Measurements from ENCODE around the gene FUS. TPM values are rescaled to one million over a fixed set of nuclear protein-coding genes. Genes with fewer than 3 reads are reported as not detected.
"Not testable (repeated sequence)": the region's sequence is repeated elsewhere in the genome, so short reads cannot be mapped to it uniquely, and the experiment has no call there.

Gene FUS
- total RNA-seq, 2 experiments from 2014 or later = 486 to 533 TPM

- CTCF ChIA-PET = interaction anchor here (1.1 kb wide), 1 partner anchor 188 kb away, joined by 3 read pairs; no protein-coding TSS in a partner anchor
- TF ChIP-seq CTCF (IDR thresholded peaks at IDR 0.05) = no peak
- H3K27me3 Mint-ChIP-seq = no peaks in the 10 kb centered on the region
- ATAC-seq (no peak), DNase-seq (no peak)
- POLR2A ChIA-PET = interaction anchor here (0.8 to 17.2 kb wide), 7 partner anchors 7 to 121 kb away, joined by 3 to 482 read pairs (median 35); partner anchors contain the start of genes FUS, PYCARD, PYDC1 and TRIM72
- no peak overlapping the region for H3K4me3 Mint-ChIP-seq
- peak overlapping the region; percentile 62 for H3K27ac Mint-ChIP-seq
- H3K4me1 Mint-ChIP-seq (ENCODE audit: low read depth) = peaks cover 63% of the 10 kb centered on the region
- peaks cover 71% of the 10 kb centered on the region for H3K36me3 Mint-ChIP-seq (ENCODE audit: low read depth)
- intact Hi-C loops (cut with micrococcal nuclease) = no loop called here
- H3K9me3 Mint-ChIP-seq = no peaks in the 10 kb centered on the region
Observed at GRCh38 chr16:31194898-31195297, 15.0 kb downstream of the FUS start.

GRCh38 chr16:31195861-31196260, 15.9 kb downstream of the FUS start:
- POLR2A ChIA-PET = interaction anchor here (0.6 to 17.2 kb wide), 16 partner anchors 6 to 257 kb away, joined by 3 to 482 read pairs (median 4); partner anchors contain the start of genes FUS, PYCARD, PYDC1 and TRIM72

DNA sequence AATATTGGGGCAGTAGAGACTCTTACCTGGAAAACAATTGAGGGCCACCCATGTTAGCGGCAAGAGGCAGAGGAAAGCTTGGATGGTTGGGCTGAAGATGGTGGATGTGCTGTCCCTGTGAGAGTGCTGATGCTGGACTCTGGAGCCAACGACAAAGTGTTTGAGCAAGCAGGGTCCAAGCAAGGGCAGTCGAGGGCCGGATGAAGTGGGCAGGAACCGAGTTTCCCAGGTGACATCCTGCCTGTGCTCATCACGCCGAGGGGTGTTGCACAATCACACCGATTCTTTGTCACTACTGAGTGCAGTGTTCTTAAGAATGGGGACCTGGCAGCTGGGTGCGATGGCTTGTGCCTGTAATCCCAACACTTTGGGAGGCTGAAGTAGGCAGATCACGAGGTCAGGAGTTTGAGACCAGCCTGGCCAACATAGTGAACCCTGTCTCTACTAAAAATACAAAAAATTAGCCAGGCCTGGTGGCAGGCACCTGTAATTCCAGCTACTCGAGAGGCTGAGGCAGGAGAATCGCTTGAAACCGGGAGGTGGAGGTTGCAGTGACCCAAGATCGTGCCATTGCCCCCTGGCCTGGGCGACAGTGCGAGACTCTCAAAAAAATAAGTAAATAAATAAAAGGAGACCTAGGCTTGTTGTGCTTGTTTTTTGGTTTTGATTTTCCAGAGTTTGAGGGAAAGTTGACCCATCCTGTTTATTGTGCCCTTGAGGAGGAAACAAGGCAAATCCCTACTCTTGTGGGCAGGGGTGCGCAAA, 16.6 kb downstream of the FUS start:
- Mint-ChIP-seq H3K4me3 (no peak overlapping the region), H3K4me1 (ENCODE audit: low read depth) (peaks cover 60% of the 10 kb centered on the region), H3K9me3 (no peaks in the 10 kb centered on the region), H3K27ac (peak overlapping the region; percentile 2), H3K27me3 (no peaks in the 10 kb centered on the region), H3K36me3 (ENCODE audit: low read depth) (peaks cover 58% of the 10 kb centered on the region)
- ChIA-PET POLR2A (interaction anchor here (0.6 to 17.2 kb wide), 18 partner anchors 5 to 257 kb away, joined by 3 to 482 read pairs (median 4); partner anchors contain the start of genes FUS, PYCARD, PYDC1 and TRIM72), CTCF (no interaction called here)
- intact Hi-C loops (cut with micrococcal nuclease) = no loop called here
- ATAC-seq (no peak), DNase-seq (no peak)
- no peak for TF ChIP-seq CTCF (IDR thresholded peaks at IDR 0.05)

More at GRCh38 chr16:31195861-31196260, 15.9 kb downstream of the FUS start:
- CTCF ChIA-PET = interaction anchor here (1.1 kb wide), 1 partner anchor 187 kb away, joined by 3 read pairs; no protein-coding TSS in a partner anchor
- Mint-ChIP-seq H3K36me3 (ENCODE audit: low read depth) (peaks cover 62% of the 10 kb centered on the region), H3K4me1 (ENCODE audit: low read depth) (peaks cover 58% of the 10 kb centered on the region), H3K27ac (peak overlapping the region; percentile 2)
- H3K27me3 Mint-ChIP-seq; H3K4me3 Mint-ChIP-seq; ATAC-seq; H3K9me3 Mint-ChIP-seq; DNase-seq; intact Hi-C loops (cut with micrococcal nuclease): not testable (repeated sequence)

GRCh38 chr16:31198207-31198882, 18.4 kb downstream of the FUS start:
- peaks cover 41% of the 10 kb centered on the region for H3K36me3 Mint-ChIP-seq (ENCODE audit: low read depth)
- CTCF ChIA-PET = interaction anchor here (1.1 to 1.6 kb wide), 2 partner anchors 11 to 244 kb away, joined by 3 to 4 read pairs; partner anchors contain the start of gene ZNF843
- H3K27ac Mint-ChIP-seq = peak overlapping the region; percentile 26

More at GRCh38 chr16:31198207-31198882, 18.4 kb downstream of the FUS start:
- H3K27me3 Mint-ChIP-seq = no peaks in the 10 kb centered on the region
- POLR2A ChIA-PET = interaction anchor here (0.5 to 17.2 kb wide), 18 partner anchors 6 to 479 kb away, joined by 3 to 482 read pairs (median 4); partner anchors contain the start of genes FUS, PYDC1 and TRIM72
- ATAC-seq = no peak
- peaks cover 58% of the 10 kb centered on the region for H3K4me1 Mint-ChIP-seq (ENCODE audit: low read depth)
- TF ChIP-seq CTCF (IDR thresholded peaks at IDR 0.05) = no peak
- H3K4me3 Mint-ChIP-seq = no peak overlapping the region
- DNase-seq = no peak
- intact Hi-C loops (cut with micrococcal nuclease) = no loop called here
- H3K9me3 Mint-ChIP-seq = no peaks in the 10 kb centered on the region
